Measurements from ENCODE around the gene FNIP1.
A peak's percentile ranks its signal among the peaks of the same experiment; 100 is the strongest.

The FNIP1 gene

GRCh38 chr5:131760793-131761192 lies 36.0 kb downstream of the FNIP1 start:
- Mint-ChIP-seq H3K4me1 (peaks cover 50% of the 10 kb centered on the region), H3K27me3 (no peaks in the 10 kb centered on the region), H3K9me3 (peaks cover 5% of the 10 kb centered on the region), H3K27ac (ENCODE audit: low read depth) (no peak overlapping the region), H3K36me3 (ENCODE audit: insufficient read depth) (peaks cover 1% of the 10 kb centered on the region), H3K4me3 (no peak overlapping the region)
- DNase-seq (ENCODE audit: low spot score in 2 of 2): no peak
- ATAC-seq (replicated peaks; ENCODE audit: extremely low read depth, poor library complexity, severe bottlenecking): no peak

GRCh38 chr5:131759704-131760103 lies 37.1 kb downstream of the FNIP1 start:
- Mint-ChIP-seq H3K27ac (ENCODE audit: low read depth) (no peak overlapping the region), H3K4me3 (no peak overlapping the region), H3K4me1 (peaks cover 49% of the 10 kb centered on the region), H3K27me3 (no peaks in the 10 kb centered on the region), H3K36me3 (ENCODE audit: insufficient read depth) (peaks cover 1% of the 10 kb centered on the region), H3K9me3 (peaks cover 5% of the 10 kb centered on the region)
- DNase-seq (ENCODE audit: low spot score in 2 of 2): no peak
- ATAC-seq (replicated peaks; ENCODE audit: extremely low read depth, poor library complexity, severe bottlenecking): no peak

DNA sequence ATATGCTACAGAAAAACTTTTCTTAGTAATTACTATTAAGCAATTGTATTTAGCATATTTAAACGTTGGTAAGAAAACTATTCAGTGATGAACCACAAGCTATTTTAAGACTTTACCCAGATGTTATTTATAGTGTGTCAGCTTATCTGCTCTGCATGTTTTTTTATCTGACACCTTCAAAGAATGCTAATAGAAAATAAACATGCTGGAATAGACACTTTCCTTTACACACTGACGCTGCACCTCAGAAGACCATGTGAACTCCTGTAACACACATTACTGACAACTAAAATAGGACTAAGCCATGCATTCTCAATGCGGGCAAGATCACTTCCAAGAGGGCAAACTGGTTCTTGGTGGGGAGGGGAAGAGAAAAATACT lies 38.3 kb downstream of the FNIP1 start:
- Mint-ChIP-seq H3K4me1 (peaks cover 52% of the 10 kb centered on the region), H3K27me3 (no peaks in the 10 kb centered on the region), H3K36me3 (ENCODE audit: insufficient read depth) (peaks cover 1% of the 10 kb centered on the region), H3K4me3 (no peak overlapping the region), H3K27ac (ENCODE audit: low read depth) (no peak overlapping the region), H3K9me3 (peaks cover 5% of the 10 kb centered on the region)
- ATAC-seq (replicated peaks; ENCODE audit: extremely low read depth, poor library complexity, severe bottlenecking) (no peak), DNase-seq (ENCODE audit: low spot score in 2 of 2) (no peak)

DNA sequence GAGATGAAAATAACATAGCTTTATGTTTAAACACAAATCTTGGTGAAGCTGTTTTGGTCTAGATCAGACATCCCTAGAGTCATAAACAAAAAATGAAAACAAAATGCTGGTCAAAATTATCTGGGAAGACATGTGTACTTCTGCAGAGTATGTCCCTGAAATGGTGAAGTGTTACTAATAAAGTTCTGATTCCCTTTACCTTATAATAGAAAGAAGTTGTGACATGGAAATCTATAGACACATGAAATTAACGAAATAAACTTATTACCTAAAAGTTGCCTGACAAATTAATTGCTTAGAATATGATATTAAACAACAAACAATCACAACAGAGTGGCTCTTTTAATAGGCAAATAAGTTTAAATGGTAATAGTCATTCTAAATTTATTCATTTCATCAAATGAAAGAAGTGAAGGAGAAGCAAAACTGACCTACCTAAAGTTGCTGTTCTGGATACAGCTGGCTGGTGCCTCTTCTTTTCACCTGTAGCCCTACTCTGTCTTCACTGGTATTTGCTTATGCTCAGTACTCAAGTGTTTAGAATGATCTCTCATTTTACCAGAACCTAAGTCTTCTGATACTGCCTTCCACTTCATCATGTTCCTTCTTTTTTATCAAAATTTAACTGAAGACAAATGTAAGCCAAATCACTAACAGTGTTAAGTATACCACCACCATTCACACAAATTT lies 38.8 kb downstream of the FNIP1 start:
- H3K36me3 Mint-ChIP-seq (ENCODE audit: insufficient read depth): peaks cover 1% of the 10 kb centered on the region
- peaks cover 5% of the 10 kb centered on the region for H3K9me3 Mint-ChIP-seq
- no peak overlapping the region for H3K4me3 Mint-ChIP-seq
- H3K27ac Mint-ChIP-seq (ENCODE audit: low read depth): no peak overlapping the region
- ATAC-seq (replicated peaks; ENCODE audit: extremely low read depth, poor library complexity, severe bottlenecking) (no peak), DNase-seq (ENCODE audit: low spot score in 2 of 2) (no peak)
- H3K27me3 Mint-ChIP-seq: no peaks in the 10 kb centered on the region
- H3K4me1 Mint-ChIP-seq: peaks cover 47% of the 10 kb centered on the region

DNA sequence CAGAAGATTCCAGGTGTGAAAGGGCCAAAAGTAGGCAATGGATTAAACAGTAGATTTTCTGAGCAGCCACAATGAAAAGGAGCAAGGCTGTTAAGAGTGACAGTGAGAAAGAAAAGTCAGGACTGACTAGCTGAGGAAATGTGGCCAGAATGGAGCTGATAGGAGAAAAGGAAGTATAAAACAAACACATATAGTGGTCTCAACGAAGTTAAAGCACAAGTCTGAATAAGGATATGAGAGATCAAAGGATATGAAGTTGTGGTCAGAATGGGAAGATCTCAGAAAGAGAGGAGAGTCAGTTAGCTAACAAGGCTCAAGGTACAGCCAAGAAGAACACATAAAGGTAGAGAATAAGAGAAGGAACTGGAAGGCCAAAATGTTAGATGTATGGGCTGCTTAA lies 39.9 kb downstream of the FNIP1 start:
- Mint-ChIP-seq H3K4me1 (peaks cover 38% of the 10 kb centered on the region), H3K36me3 (ENCODE audit: insufficient read depth) (no peaks in the 10 kb centered on the region), H3K9me3 (no peaks in the 10 kb centered on the region), H3K4me3 (no peak overlapping the region), H3K27me3 (no peaks in the 10 kb centered on the region), H3K27ac (ENCODE audit: low read depth) (no peak overlapping the region)
- ATAC-seq (replicated peaks; ENCODE audit: extremely low read depth, poor library complexity, severe bottlenecking) (no peak), DNase-seq (ENCODE audit: low spot score in 2 of 2) (no peak)

- Mint-ChIP-seq H3K27me3 (no peaks in the 10 kb centered on the region), H3K27ac (ENCODE audit: low read depth) (no peak overlapping the region), H3K4me3 (no peak overlapping the region), H3K4me1 (peaks cover 26% of the 10 kb centered on the region), H3K36me3 (ENCODE audit: insufficient read depth) (peaks cover 2% of the 10 kb centered on the region), H3K9me3 (no peaks in the 10 kb centered on the region)
- ATAC-seq (replicated peaks; ENCODE audit: extremely low read depth, poor library complexity, severe bottlenecking) (no peak), DNase-seq (ENCODE audit: low spot score in 2 of 2) (no peak)
These were observed 42.5 kb downstream of the FNIP1 start for GRCh38 chr5:131754363-131754762.

DNA sequence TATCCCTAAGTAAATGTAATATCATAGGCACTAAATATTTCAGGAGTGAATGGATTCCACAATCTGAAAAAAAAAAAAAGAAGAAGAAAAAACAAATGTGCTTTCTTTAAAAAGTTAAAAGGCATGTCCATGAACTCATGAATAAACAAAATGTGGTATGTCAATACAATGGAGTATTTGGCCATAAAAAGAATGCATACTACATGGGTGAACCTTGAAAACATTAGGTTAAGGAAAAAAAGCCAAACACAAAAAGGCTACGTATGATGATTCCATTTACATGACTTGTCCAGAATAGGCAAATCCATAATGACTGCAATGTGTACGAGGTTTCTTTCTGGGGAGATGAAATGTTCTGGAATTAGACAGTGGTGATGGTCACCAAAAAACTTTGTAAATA lies 45.3 kb downstream of the FNIP1 start:
- no peak overlapping the region for H3K27ac Mint-ChIP-seq (ENCODE audit: low read depth)
- no peaks in the 10 kb centered on the region for H3K9me3 Mint-ChIP-seq
- H3K4me1 Mint-ChIP-seq: peaks cover 25% of the 10 kb centered on the region
- no peaks in the 10 kb centered on the region for H3K27me3 Mint-ChIP-seq
- no peak overlapping the region for H3K4me3 Mint-ChIP-seq
- ATAC-seq (replicated peaks; ENCODE audit: extremely low read depth, poor library complexity, severe bottlenecking) (no peak), DNase-seq (ENCODE audit: low spot score in 2 of 2) (no peak)
- peaks cover 2% of the 10 kb centered on the region for H3K36me3 Mint-ChIP-seq (ENCODE audit: insufficient read depth)

DNA sequence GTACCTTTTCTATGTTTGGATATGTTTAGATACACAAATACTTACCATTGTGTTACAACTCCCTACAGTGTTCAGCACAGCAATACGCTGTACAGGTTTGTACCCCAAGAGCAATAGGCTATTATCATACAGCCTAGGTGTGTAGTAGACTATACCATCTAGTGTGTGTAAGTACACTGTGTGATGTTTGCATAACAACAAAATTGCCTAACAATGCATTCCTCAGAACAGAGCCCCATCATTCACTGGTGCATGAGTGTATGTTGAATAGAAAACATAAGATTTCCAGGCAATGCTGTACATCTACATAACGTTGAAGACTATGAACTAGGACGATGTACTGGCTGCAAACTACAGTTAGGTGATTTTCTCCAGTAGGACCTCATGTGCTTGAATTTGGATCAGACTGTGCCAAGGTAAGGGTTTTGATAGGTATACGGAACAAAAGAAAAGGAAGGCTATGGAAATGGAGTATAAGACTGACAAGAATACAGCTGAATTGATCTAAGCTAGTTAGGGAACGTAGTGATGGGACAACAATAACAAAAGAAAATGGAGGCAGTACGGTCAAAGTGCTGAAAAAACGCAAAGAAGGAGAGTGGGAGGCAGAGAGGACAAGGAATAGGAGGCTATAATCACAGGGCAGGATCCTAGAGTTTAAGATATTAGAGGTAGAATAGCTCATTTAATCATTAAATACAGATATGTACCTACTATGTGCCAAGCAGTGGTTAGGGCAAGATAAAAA lies 46.9 kb downstream of the FNIP1 start:
- Mint-ChIP-seq H3K4me3 (no peak overlapping the region), H3K9me3 (no peaks in the 10 kb centered on the region), H3K27me3 (no peaks in the 10 kb centered on the region), H3K27ac (ENCODE audit: low read depth) (no peak overlapping the region), H3K36me3 (ENCODE audit: insufficient read depth) (peaks cover 4% of the 10 kb centered on the region), H3K4me1 (peaks cover 29% of the 10 kb centered on the region)
- ATAC-seq (replicated peaks; ENCODE audit: extremely low read depth, poor library complexity, severe bottlenecking) (no peak), DNase-seq (ENCODE audit: low spot score in 2 of 2) (no peak)

DNA sequence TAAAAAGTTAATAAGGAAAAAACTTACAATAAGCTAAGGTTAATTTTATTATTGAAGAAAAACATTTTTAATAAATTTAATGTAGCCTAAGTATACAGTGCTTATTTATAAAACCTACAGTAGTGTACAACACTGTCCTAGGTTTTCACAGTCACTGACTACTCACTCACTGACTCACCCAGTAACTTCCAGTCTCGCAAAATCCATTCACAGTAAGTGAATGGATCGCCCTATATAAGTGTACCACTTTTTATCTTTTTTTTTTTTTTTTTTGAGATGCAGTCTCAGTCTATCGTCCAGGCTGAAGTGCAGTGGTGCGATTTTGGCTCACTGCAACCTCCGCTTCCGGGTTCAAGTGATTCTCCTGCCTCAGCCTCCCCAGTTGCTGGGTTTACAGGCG lies 47.7 kb downstream of the FNIP1 start:
- Mint-ChIP-seq H3K9me3 (no peaks in the 10 kb centered on the region), H3K27me3 (no peaks in the 10 kb centered on the region), H3K27ac (ENCODE audit: low read depth) (no peak overlapping the region), H3K4me1 (peaks cover 28% of the 10 kb centered on the region), H3K4me3 (no peak overlapping the region), H3K36me3 (ENCODE audit: insufficient read depth) (peaks cover 7% of the 10 kb centered on the region)
- DNase-seq (ENCODE audit: low spot score in 2 of 2) (no peak), ATAC-seq (replicated peaks; ENCODE audit: extremely low read depth, poor library complexity, severe bottlenecking) (no peak)

GRCh38 chr5:131747180-131748105 lies 49.4 kb downstream of the FNIP1 start:
- peak overlapping the region; percentile 3 for H3K4me3 Mint-ChIP-seq
- H3K36me3 Mint-ChIP-seq (ENCODE audit: insufficient read depth): peaks cover 10% of the 10 kb centered on the region
- ATAC-seq (replicated peaks; ENCODE audit: extremely low read depth, poor library complexity, severe bottlenecking) (peak; percentile 65), DNase-seq (ENCODE audit: low spot score in 2 of 2) (no peak)
- peak overlapping the region; percentile 9 for H3K27ac Mint-ChIP-seq (ENCODE audit: low read depth)
- peaks cover 29% of the 10 kb centered on the region for H3K4me1 Mint-ChIP-seq
- no peaks in the 10 kb centered on the region for H3K9me3 Mint-ChIP-seq
- no peaks in the 10 kb centered on the region for H3K27me3 Mint-ChIP-seq

GRCh38 chr5:131746423-131746822 lies 50.4 kb downstream of the FNIP1 start:
- ATAC-seq (replicated peaks; ENCODE audit: extremely low read depth, poor library complexity, severe bottlenecking) (no peak), DNase-seq (ENCODE audit: low spot score in 2 of 2) (no peak)
- H3K4me1 Mint-ChIP-seq: peaks cover 29% of the 10 kb centered on the region
- no peak overlapping the region for H3K27ac Mint-ChIP-seq (ENCODE audit: low read depth)
- peaks cover 10% of the 10 kb centered on the region for H3K36me3 Mint-ChIP-seq (ENCODE audit: insufficient read depth)
- no peaks in the 10 kb centered on the region for H3K27me3 Mint-ChIP-seq
- H3K4me3 Mint-ChIP-seq: no peak overlapping the region
- H3K9me3 Mint-ChIP-seq: no peaks in the 10 kb centered on the region

DNA sequence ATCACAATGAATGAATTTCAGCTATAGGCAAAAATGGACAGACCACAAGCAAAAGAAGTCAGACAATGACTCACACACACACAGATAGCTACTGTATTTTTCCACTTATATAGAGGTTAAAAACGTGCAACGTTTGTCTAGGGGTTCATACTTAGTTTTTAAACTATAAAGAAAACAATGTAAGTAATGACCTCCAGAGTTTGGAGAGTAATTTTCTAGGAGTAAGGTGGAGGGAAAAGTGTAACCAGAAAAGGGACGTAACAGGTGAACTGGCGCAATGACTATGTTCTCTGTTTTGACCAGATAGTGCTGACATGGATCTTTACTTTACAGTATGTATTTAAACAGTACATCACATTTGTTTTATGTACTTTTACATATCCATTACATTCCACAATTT lies 51.1 kb downstream of the FNIP1 start:
- no peaks in the 10 kb centered on the region for H3K27me3 Mint-ChIP-seq
- peaks cover 8% of the 10 kb centered on the region for H3K36me3 Mint-ChIP-seq (ENCODE audit: insufficient read depth)
- H3K4me3 Mint-ChIP-seq: no peak overlapping the region
- DNase-seq (ENCODE audit: low spot score in 2 of 2) (no peak), ATAC-seq (replicated peaks; ENCODE audit: extremely low read depth, poor library complexity, severe bottlenecking) (no peak)
- H3K27ac Mint-ChIP-seq (ENCODE audit: low read depth): no peak overlapping the region
- H3K4me1 Mint-ChIP-seq: peaks cover 29% of the 10 kb centered on the region
- H3K9me3 Mint-ChIP-seq: no peaks in the 10 kb centered on the region

All from central memory CD8-positive, alpha-beta T cell (primary cell).